K562 (cell line): Measurements from ENCODE around the gene OBSL1.

Experiments used
- CTCF ChIP-seq, 3 experiments: IDR thresholded peaks in 2 of 3; conservative IDR thresholded peaks in 1 of 3; 2 replicates each; pipeline ENCODE4 v1.5.1; 2011 to 2012; ENCODE audit warnings: low read length in 3 of 3, mild to moderate bottlenecking in 3 of 3, control low read depth in 2 of 3, improper control_type of control experiment in 1 of 3, inconsistent platforms in 1 of 3, low read depth in 1 of 3, mixed read lengths in 1 of 3, moderate library complexity in 1 of 3; ENCODE audit not compliant: insufficient read depth in 2 of 3
- NFRKB ChIP-seq: fragments of 450-650 bp; IDR thresholded peaks from 2 replicates; pipeline ENCODE4 v1.6.1; 2016; ENCODE audit warnings: low read depth
- POLR2A ChIP-seq: fragments of 450-650 bp; conservative IDR thresholded peaks from 2 replicates; pipeline ENCODE4 v1.6.1; 2016
- POLR2AphosphoS5 ChIP-seq: IDR thresholded peaks from 2 replicates; pipeline ENCODE4 v1.6.1; 2011; ENCODE audit warnings: mild to moderate bottlenecking, low read depth, low read length, moderate library complexity; ENCODE audit not compliant: control insufficient read depth, insufficient read depth
- TAF1 ChIP-seq: IDR thresholded peaks from 2 replicates; pipeline ENCODE4 v1.6.1; 2011; ENCODE audit warnings: mild to moderate bottlenecking, low read length, moderate library complexity; ENCODE audit not compliant: insufficient read depth, control insufficient read depth, severe bottlenecking; ENCODE audit errors: extremely low read depth
- ZNF318 ChIP-seq, 2 experiments: fragments of 450-650 bp; IDR thresholded peaks; 2 replicates each; pipeline ENCODE4 v1.6.1; 2016; ENCODE audit warnings: mild to moderate bottlenecking in 2 of 2, borderline replicate concordance in 1 of 2, low read depth in 1 of 2, moderate library complexity in 1 of 2
- ZNF583 ChIP-seq: fragments of 250-450 bp; sonication (Bioruptor Pico); IDR thresholded peaks from 2 replicates; pipeline ENCODE4 v1.4.0; 2020

- no peak for TF ChIP-seq CTCF (IDR thresholded peaks at IDR 0.05 in 2 of 3, conservative IDR thresholded peaks at IDR 0.05 in 1 of 3; ENCODE audit: insufficient read depth in 2 of 3, low read depth in 1 of 3, low read length in 3 of 3)
- peak; percentile 82; the same call in 1 of the 2 replicates for TF ChIP-seq POLR2AphosphoS5
- no peak for TF ChIP-seq ZNF583 (CRISPR knock-in tag)
- peak in 1 of 2 experiments; percentile 74; a peak in 2 of 4 replicates for TF ChIP-seq ZNF318 (IDR thresholded peaks at IDR 0.05; ENCODE audit: borderline replicate concordance in 1 of 2, low read depth in 1 of 2)
- TF ChIP-seq NFRKB = peak; percentile 88; the same call in 1 of the 2 replicates
- peak; percentile 41 for TF ChIP-seq TAF1
- TF ChIP-seq POLR2A = peak; percentile 68
Measured at GRCh38 chr2:219571311-219572236, at the start of gene OBSL1.
